ENCODE results near the gene AMY2B.
"Not testable (repeated sequence)": the region's sequence is repeated elsewhere in the genome, so short reads cannot be mapped to it uniquely, and the experiment has no call there.

AMY2B gene

GRCh38 chr1:103627436-103627835, 56.0 kb downstream of the AMY2B start:
- not testable (repeated sequence) for DNase-seq
